ENCODE data around the gene RPS6KC1. TPM values are rescaled to one million over a fixed set of nuclear protein-coding genes. Genes with fewer than 3 reads are reported as not detected.

The RPS6KC1 gene
- total RNA-seq, 1 experiment from 2014 or later: 16.9 TPM

DNA sequence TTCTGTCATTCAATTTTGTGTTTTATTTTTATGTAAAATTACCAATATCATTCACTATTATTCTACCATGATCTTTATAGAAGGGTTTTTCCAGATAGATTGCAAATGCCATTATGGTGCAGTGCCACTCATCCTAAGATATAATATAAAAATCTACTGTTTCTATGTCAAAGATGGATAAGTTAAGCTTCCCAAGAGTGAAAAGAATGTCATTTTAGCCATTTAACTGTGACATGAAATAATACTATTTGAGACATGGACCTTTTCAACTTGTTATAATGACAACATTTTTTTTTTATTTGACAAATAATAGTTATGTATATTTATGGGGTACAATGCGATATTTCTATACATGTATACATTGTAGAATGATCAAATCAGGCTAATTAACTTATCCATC, 224.3 kb downstream of the RPS6KC1 start:
- H3K27ac ChIP-seq (ENCODE audit: insufficient read length, low read depth, low read length): no peak overlapping the region
- no peak overlapping the region for H3T11ph ChIP-seq (ENCODE audit: low read length)
- Mint-ChIP-seq H3K27ac (no peak overlapping the region), H3K27me3 (ENCODE audit: low read depth) (no peaks in the 10 kb centered on the region), H3K4me1 (peaks cover 11 to 20% of the 10 kb centered on the region in 2 experiments), H3K36me3 (ENCODE audit: insufficient read depth in 1 of 3, low read depth in 3 of 3) (peaks cover 0 to 6% (median 0%) of the 10 kb centered on the region in 3 experiments; a peak in 2 of 7 replicates), H3K9me3 (no peaks in the 10 kb centered on the region), H3K4me3 (no peak overlapping the region)
- no peak overlapping the region for H2BK120ac ChIP-seq (ENCODE audit: low read depth, low read length, poor library complexity, severe bottlenecking)
- H3K4me1 ChIP-seq (ENCODE audit: insufficient read depth, low read length): no peaks in the 10 kb centered on the region
- H3K9ac ChIP-seq (ENCODE audit: extremely low read depth, insufficient read length, low read length): no peak overlapping the region
- no peak overlapping the region for H3K14ac ChIP-seq (ENCODE audit: insufficient read depth, low read length)
- no peak overlapping the region for H2BK20ac ChIP-seq (ENCODE audit: low read depth, low read length, poor library complexity, severe bottlenecking)
- H3K79me2 ChIP-seq (ENCODE audit: insufficient read depth, low read length): no peaks in the 10 kb centered on the region
- H3K4ac ChIP-seq (ENCODE audit: low read depth, low read length): no peak overlapping the region
- TF ChIP-seq, protein P1, sequence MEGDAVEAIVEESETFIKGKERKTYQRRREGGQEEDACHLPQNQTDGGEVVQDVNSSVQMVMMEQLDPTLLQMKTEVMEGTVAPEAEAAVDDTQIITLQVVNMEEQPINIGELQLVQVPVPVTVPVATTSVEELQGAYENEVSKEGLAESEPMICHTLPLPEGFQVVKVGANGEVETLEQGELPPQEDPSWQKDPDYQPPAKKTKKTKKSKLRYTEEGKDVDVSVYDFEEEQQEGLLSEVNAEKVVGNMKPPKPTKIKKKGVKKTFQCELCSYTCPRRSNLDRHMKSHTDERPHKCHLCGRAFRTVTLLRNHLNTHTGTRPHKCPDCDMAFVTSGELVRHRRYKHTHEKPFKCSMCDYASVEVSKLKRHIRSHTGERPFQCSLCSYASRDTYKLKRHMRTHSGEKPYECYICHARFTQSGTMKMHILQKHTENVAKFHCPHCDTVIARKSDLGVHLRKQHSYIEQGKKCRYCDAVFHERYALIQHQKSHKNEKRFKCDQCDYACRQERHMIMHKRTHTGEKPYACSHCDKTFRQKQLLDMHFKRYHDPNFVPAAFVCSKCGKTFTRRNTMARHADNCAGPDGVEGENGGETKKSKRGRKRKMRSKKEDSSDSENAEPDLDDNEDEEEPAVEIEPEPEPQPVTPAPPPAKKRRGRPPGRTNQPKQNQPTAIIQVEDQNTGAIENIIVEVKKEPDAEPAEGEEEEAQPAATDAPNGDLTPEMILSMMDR (conservative IDR thresholded peaks at IDR 0.05): no peak
- H3K27me3 ChIP-seq (ENCODE audit: insufficient read depth, low read length): no peaks in the 10 kb centered on the region
- no peak overlapping the region for H2BK12ac ChIP-seq (ENCODE audit: insufficient read length, low read depth, low read length)
- DNase-seq: no peak
- no peak overlapping the region for H3K4me2 ChIP-seq (ENCODE audit: insufficient read depth, insufficient read length, low read length)
- no peak overlapping the region for H4K8ac ChIP-seq (replicated peaks; ENCODE audit: insufficient read length, low read depth, low read length)
- no peak overlapping the region for H4K5ac ChIP-seq (ENCODE audit: insufficient read length, low read depth, low read length)
- no peaks in the 10 kb centered on the region for H4K20me1 ChIP-seq (ENCODE audit: control insufficient read depth, insufficient read depth, insufficient read length)
- H2BK5ac ChIP-seq (ENCODE audit: insufficient read length, low read length): no peak overlapping the region
- WGBS (ENCODE audit: extremely low coverage, insufficient read length, low lambda C conversion rate): no CpG with 5 or more reads among the region's 1 CpG
- no peaks in the 10 kb centered on the region for H3K9me3 ChIP-seq (ENCODE audit: control insufficient read depth, low read depth, low read length)
- no peak overlapping the region for H2AK5ac ChIP-seq (ENCODE audit: insufficient read length, low read length)
- no peak overlapping the region for H2AFZ ChIP-seq (ENCODE audit: low read length)
- no peak overlapping the region for H2BK15ac ChIP-seq (ENCODE audit: low read depth, low read length)
- H3K23me2 ChIP-seq (ENCODE audit: insufficient read length, low read depth, low read length, poor library complexity, severe bottlenecking): no peaks in the 10 kb centered on the region
- H3K56ac ChIP-seq (ENCODE audit: insufficient read length, low read depth, low read length): no peak overlapping the region
- no peak overlapping the region for H3K18ac ChIP-seq (ENCODE audit: insufficient read length, low read depth, low read length)
- no peak overlapping the region for H3K23ac ChIP-seq (ENCODE audit: insufficient read length, low read depth, low read length)
- H4K91ac ChIP-seq (ENCODE audit: insufficient read length, low read depth, low read length): no peak overlapping the region
- no peaks in the 10 kb centered on the region for H3K79me1 ChIP-seq (ENCODE audit: insufficient read depth, low read depth, low read length, poor library complexity, severe bottlenecking)

All from H9 (cell line).